Cardiac fibroblast (primary cell): ENCODE data around the gene MGMT.
"Not testable (repeated sequence)": the region's sequence is repeated elsewhere in the genome, so short reads cannot be mapped to it uniquely, and the experiment has no call there.

Experiments used
- DNase-seq, 2 donors: peaks; one replicate each; pipeline versions ENCODE4 v3.0.0 to v3.0.0-alpha.2; 2010; ENCODE audit warnings: low read depth in 2 of 2
- H3K4me3 ChIP-seq, 2 donors: replicated peaks in 1 of 2; 1 replicate in 1 of 2; 2 replicates in 1 of 2; pipeline ENCODE4 v1.5.1; 2011; ENCODE audit warnings: low read depth in 2 of 2, low read length in 2 of 2, mild to moderate bottlenecking in 2 of 2, moderate library complexity in 1 of 2
- TF ChIP-seq, protein P1 (sequence below): IDR thresholded peaks from one replicate; pipeline ENCODE4 v1.5.1; 2011; ENCODE audit warnings: low read depth, mild to moderate bottlenecking, low read length, inconsistent platforms

Gene MGMT

GRCh38 chr10:129426606-129427005, 40.4 kb upstream of the MGMT start:
- H3K4me3 ChIP-seq: no peak overlapping the region
- TF ChIP-seq, protein P1, sequence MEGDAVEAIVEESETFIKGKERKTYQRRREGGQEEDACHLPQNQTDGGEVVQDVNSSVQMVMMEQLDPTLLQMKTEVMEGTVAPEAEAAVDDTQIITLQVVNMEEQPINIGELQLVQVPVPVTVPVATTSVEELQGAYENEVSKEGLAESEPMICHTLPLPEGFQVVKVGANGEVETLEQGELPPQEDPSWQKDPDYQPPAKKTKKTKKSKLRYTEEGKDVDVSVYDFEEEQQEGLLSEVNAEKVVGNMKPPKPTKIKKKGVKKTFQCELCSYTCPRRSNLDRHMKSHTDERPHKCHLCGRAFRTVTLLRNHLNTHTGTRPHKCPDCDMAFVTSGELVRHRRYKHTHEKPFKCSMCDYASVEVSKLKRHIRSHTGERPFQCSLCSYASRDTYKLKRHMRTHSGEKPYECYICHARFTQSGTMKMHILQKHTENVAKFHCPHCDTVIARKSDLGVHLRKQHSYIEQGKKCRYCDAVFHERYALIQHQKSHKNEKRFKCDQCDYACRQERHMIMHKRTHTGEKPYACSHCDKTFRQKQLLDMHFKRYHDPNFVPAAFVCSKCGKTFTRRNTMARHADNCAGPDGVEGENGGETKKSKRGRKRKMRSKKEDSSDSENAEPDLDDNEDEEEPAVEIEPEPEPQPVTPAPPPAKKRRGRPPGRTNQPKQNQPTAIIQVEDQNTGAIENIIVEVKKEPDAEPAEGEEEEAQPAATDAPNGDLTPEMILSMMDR: no peak
- DNase-seq: no peak

DNA sequence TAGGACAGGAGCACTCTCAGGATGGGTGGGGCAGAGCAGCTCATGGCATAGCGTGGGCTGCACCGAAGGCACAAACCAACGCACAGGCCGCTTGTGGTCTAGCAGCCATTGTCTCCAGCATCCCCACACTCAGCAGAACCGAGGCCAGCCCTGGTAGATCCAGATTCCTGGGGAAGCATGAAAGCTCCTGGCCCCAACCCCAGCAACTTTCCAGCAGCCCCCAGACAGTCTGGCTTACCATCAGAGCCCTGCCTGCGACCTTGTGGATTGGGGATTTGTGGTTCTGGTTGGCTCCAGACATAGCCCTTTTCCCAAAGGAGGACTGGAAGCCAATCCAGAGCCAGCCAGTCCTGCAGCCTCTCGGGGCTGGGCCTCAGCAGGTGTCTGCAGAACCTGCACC, 33.8 kb upstream of the MGMT start:
- no peak for DNase-seq
- TF ChIP-seq, protein P1: no peak

GRCh38 chr10:129435724-129436123, 31.3 kb upstream of the MGMT start:
- not testable (repeated sequence) for H3K4me3 ChIP-seq, DNase-seq

More for the DNA sequence above, 33.8 kb upstream of the MGMT start:
- no peak overlapping the region for H3K4me3 ChIP-seq

DNA sequence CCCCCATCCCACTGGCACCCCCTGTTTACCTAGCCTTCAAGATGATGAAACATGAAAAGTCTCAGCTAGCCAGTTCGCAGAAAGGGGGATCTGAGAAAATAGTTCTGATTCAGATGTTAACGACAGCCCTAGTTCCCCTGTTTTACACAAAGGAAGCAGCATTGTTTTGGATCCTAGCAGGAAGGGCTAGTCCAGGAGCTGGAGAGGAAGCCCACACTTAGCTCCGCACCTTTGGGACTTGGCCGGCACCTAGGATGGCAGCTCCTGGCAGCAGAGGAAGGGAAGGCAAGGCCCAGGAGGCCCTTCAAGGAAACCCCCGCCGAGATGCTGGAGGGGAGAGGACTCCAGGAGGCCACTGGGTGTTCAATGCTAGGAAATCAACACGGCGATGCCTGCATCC, 29.0 kb upstream of the MGMT start:
- TF ChIP-seq, protein P1: no peak
- no peak overlapping the region for H3K4me3 ChIP-seq
- DNase-seq: no peak

DNA sequence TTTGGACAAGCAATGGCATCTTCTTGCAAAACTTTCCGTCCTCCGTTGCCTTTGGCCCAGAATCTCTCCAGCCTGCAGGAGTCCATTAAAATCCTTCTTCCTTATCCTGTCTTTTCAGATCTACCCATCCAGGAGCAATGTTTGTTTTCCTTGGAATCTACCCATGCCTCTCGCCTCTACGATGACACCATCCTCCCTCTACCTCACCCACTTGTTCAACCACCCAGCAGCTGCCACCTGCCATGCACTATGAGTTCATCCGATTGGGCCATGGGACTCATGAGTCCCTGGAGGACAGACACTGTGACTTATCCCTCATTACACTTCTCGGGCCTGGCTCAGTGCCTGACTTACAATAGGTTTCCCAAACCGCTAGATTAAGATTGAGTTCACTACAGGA, 26.8 kb upstream of the MGMT start:
- H3K4me3 ChIP-seq: no peak overlapping the region
- TF ChIP-seq, protein P1: no peak
- no peak for DNase-seq

GRCh38 chr10:129440722-129441316, 26.2 kb upstream of the MGMT start:
- no peak overlapping the region for H3K4me3 ChIP-seq
- DNase-seq: no peak
- TF ChIP-seq, protein P1: no peak

DNA sequence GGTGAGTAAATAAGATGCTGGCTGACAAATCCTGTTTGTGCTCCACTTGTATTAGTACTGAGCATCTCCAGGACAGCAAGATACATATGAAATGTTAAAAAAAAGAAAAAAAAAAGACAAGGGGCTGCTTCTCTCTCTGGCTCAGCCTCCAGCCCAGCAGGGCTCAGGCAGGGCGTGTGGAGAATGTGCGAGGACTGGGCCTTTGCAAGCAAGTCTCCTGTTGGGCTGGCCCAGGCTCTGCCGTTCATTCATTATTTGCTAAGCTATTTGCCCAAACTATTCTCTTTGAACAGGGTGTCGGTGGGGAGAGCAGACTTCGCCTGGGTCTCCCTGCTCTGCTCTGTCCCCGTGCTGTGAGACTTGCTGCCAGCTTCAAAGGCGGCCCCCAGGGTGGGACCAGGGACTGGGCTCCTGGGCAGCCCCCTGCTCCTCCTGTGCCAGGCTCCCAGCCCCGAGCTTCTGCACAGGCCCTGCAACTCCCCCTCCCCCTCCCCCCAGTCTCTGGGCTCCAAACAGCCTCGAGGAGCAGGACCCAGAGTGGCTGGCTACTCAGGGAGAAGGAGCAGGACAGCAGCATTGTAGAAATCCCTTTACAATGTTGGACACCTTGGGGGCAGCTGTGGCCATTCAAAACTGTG, 25.6 kb upstream of the MGMT start:
- TF ChIP-seq, protein P1: no peak
- DNase-seq: no peak

More for the DNA sequence above, 25.6 kb upstream of the MGMT start:
- H3K4me3 ChIP-seq: no peak overlapping the region
